Fibroblast of lung (primary cell): ENCODE measurements around the gene BCL7C. TPM values are rescaled to one million over a fixed set of nuclear protein-coding genes. Genes with fewer than 3 reads are reported as not detected.

Experiments used
- DNase-seq, 2 donors: peaks; one replicate each; pipeline versions ENCODE4 v3.0.0 to v3.0.0-alpha.2; 2010; ENCODE audit warnings: low read depth in 2 of 2
- H2AFZ ChIP-seq: 2 replicates; pipeline ENCODE4 v1.5.1; 2012; ENCODE audit warnings: low read length, control low read depth, inconsistent platforms
- H3K27ac ChIP-seq: 2 replicates; pipeline ENCODE4 v1.5.1; 2011; ENCODE audit warnings: low read length, control low read depth; ENCODE audit not compliant: insufficient read depth
- H3K27me3 ChIP-seq: 2 replicates; pipeline ENCODE4 v1.5.1; 2011; ENCODE audit warnings: mild to moderate bottlenecking, low read length; ENCODE audit not compliant: control insufficient read depth, insufficient read depth
- H3K36me3 ChIP-seq: 2 replicates; pipeline ENCODE4 v1.5.1; 2011; ENCODE audit warnings: low read length; ENCODE audit not compliant: control insufficient read depth, insufficient read depth
- H3K4me1 ChIP-seq: 2 replicates; pipeline ENCODE4 v1.5.1; 2011; ENCODE audit warnings: low read length; ENCODE audit not compliant: control insufficient read depth, insufficient read depth; ENCODE audit errors: extremely low read depth
- H3K4me2 ChIP-seq: 2 replicates; pipeline ENCODE4 v1.5.1; 2011; ENCODE audit warnings: low read length, control low read depth; ENCODE audit not compliant: insufficient read depth; ENCODE audit errors: extremely low read depth
- H3K4me3 ChIP-seq, 4 experiments: fragments of 200-600 bp in 1 of 4; sonication (generic) in 1 of 4; replicated peaks in 1 of 4; 2 replicates each; pipeline ENCODE4 v1.5.1; 2011 to 2016; ENCODE audit warnings: low read length in 4 of 4, low read depth in 3 of 4, mild to moderate bottlenecking in 3 of 4, control low read depth in 2 of 4, inconsistent platforms in 1 of 4, mixed read lengths in 1 of 4; ENCODE audit not compliant: insufficient read depth in 1 of 4; ENCODE audit errors: control extremely low read depth in 1 of 4
- H3K79me2 ChIP-seq: 2 replicates; pipeline ENCODE4 v1.5.1; 2012; ENCODE audit warnings: mild to moderate bottlenecking, low read length, inconsistent platforms; ENCODE audit not compliant: control insufficient read depth, insufficient read depth
- H3K9ac ChIP-seq: 2 replicates; pipeline ENCODE4 v1.5.1; 2011; ENCODE audit warnings: mild to moderate bottlenecking, low read length, control low read depth; ENCODE audit not compliant: insufficient read depth
- H3K9me3 ChIP-seq: 2 replicates; pipeline ENCODE4 v1.5.1; 2012; ENCODE audit warnings: low read depth, low read length; ENCODE audit not compliant: control insufficient read depth, insufficient read depth
- H4K20me1 ChIP-seq: 2 replicates; pipeline ENCODE4 v1.5.1; 2011; ENCODE audit warnings: low read length; ENCODE audit not compliant: control insufficient read depth, insufficient read depth; ENCODE audit errors: extremely low read depth
- CTCF ChIP-seq, 2 donors: IDR thresholded peaks in 1 of 2; conservative IDR thresholded peaks in 1 of 2; 1 replicate in 1 of 2; 2 replicates in 1 of 2; pipeline ENCODE4 v1.5.1; 2011 to 2012; ENCODE audit warnings: low read length in 2 of 2, control low read depth in 1 of 2, inconsistent platforms in 1 of 2, low read depth in 1 of 2, mild to moderate bottlenecking in 1 of 2
- EZH2 ChIP-seq: IDR thresholded peaks from 2 replicates; pipeline ENCODE4 v1.5.1; 2012; ENCODE audit warnings: low read length, control low read depth, mild to moderate bottlenecking; ENCODE audit errors: missing control alignments
- polyA plus RNA-seq, 2 donors: library from polyadenylated mRNA; depleted of rRNA in 1 of 2; stranded (reverse) in 1 of 2; unstranded in 1 of 2; fragments of >200 nt; gene quantifications; 2 replicates each; pipeline ENCODE4 v1.2.1, GENCODE V29; 2011 to 2012; ENCODE audit warnings: missing spikeins in 1 of 2
- total RNA-seq: library from RNA; depleted of rRNA; stranded (reverse); fragments of >200 nt; gene quantifications from 2 replicates; pipeline ENCODE4 v1.2.1, GENCODE V29; 2014

BCL7C gene
- total and polyA plus RNA-seq, 2 donors (not counting 1 experiment from before 2014, with no cell fraction given) = 25.6 to 28.2 TPM

- Histone ChIP-seq H3K27me3 (no peaks in the 10 kb centered on the region), H3K4me2 (no peak overlapping the region), H3K4me3 (no peak overlapping the region), H3K79me2 (no peaks in the 10 kb centered on the region), H3K9ac (no peak overlapping the region), H2AFZ (no peak overlapping the region), H4K20me1 (no peaks in the 10 kb centered on the region), H3K27ac (no peak overlapping the region), H3K36me3 (no peaks in the 10 kb centered on the region), H3K9me3 (no peaks in the 10 kb centered on the region), H3K4me1 (no peaks in the 10 kb centered on the region)
- no peak for TF ChIP-seq EZH2
- TF ChIP-seq CTCF (conservative IDR thresholded peaks at IDR 0.05 in 1 of 2, IDR thresholded peaks at IDR 0.05 in 1 of 2; ENCODE audit: low read depth in 1 of 2, low read length in 2 of 2) = no peak
- no peak for DNase-seq
Observed at GRCh38 chr16:30910427-30911029, 16.7 kb upstream of the BCL7C start.

GRCh38 chr16:30907064-30907463 lies 13.2 kb upstream of the BCL7C start:
- no peaks in the 10 kb centered on the region for H4K20me1 ChIP-seq
- no peak overlapping the region for H2AFZ ChIP-seq
- no peak for TF ChIP-seq CTCF (conservative IDR thresholded peaks at IDR 0.05 in 1 of 2, IDR thresholded peaks at IDR 0.05 in 1 of 2; ENCODE audit: low read depth in 1 of 2, low read length in 2 of 2)
- TF ChIP-seq EZH2 = no peak
- H3K4me1 ChIP-seq = no peaks in the 10 kb centered on the region
- no peaks in the 10 kb centered on the region for H3K27me3 ChIP-seq
- H3K4me2 ChIP-seq = no peak overlapping the region
- no peak overlapping the region for H3K9ac ChIP-seq
- H3K27ac ChIP-seq = no peak overlapping the region
- no peaks in the 10 kb centered on the region for H3K9me3 ChIP-seq
- DNase-seq = no peak
- H3K4me3 ChIP-seq = no peak overlapping the region
- no peaks in the 10 kb centered on the region for H3K79me2 ChIP-seq
- no peaks in the 10 kb centered on the region for H3K36me3 ChIP-seq

- no peak overlapping the region for H3K27ac ChIP-seq
- DNase-seq = no peak
- H3K36me3 ChIP-seq = peaks cover 1% of the 10 kb centered on the region
- H3K4me1 ChIP-seq = peaks cover 2% of the 10 kb centered on the region
- no peaks in the 10 kb centered on the region for H4K20me1 ChIP-seq
- no peak overlapping the region for H3K4me3 ChIP-seq
- H3K79me2 ChIP-seq = no peaks in the 10 kb centered on the region
- no peaks in the 10 kb centered on the region for H3K9me3 ChIP-seq
- H2AFZ ChIP-seq = no peak overlapping the region
- H3K27me3 ChIP-seq = no peaks in the 10 kb centered on the region
- no peak overlapping the region for H3K4me2 ChIP-seq
- H3K9ac ChIP-seq = no peak overlapping the region
- no peak for TF ChIP-seq EZH2
- TF ChIP-seq CTCF (conservative IDR thresholded peaks at IDR 0.05 in 1 of 2, IDR thresholded peaks at IDR 0.05 in 1 of 2; ENCODE audit: low read depth in 1 of 2, low read length in 2 of 2) = no peak
Observed at GRCh38 chr16:30904114-30904780, 10.4 kb upstream of the BCL7C start.
